Astrocyte of the hippocampus (primary cell): ENCODE data around the gene ARHGAP10.
A peak's percentile ranks its signal among the peaks of the same experiment; 100 is the strongest.

Source experiments
- DNase-seq: peaks from one replicate; pipeline ENCODE4 v3.0.0; 2011; ENCODE audit warnings: low read depth, low spot score

The ARHGAP10 gene

DNA sequence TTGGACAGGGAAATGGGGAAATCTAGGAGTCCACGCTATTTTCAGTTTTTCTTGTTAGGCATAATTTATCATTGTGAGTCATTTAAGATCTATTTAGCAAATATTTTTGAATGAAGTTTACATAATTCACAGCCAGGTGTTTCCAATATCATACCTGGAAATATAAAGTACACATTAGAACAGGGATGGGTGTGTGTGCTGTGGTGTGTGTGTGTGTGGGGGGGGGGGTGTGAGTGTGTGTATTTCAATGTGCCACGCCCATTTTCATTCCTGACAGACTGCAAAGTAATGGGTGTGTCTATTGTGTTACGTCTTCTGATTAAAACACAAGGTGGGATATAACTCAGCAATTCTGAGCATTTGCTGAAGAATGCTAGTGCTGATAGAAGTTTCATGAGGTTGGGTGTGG is 33.2 kb downstream of the ARHGAP10 start:
- no peak for DNase-seq

DNA sequence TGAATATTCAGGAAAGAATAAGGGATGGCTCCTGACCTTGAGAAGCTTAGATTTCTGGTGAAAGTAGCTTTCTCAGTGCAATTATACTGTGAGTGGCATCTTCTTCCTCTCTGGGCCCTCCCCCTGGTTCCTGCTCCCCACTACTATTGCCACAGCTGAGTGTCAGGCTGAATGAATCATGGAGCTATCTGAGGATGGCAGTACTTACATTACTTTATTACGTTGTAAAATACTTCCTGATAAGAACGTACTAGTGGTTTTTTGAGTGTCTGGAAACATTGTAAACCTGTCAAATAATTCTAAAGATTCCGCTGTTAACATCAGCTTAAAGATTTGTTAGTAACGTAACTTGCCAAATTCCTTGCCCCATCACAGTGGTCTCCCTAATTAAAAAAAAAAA is 36.2 kb downstream of the ARHGAP10 start:
- peak; percentile 70 for DNase-seq

DNA sequence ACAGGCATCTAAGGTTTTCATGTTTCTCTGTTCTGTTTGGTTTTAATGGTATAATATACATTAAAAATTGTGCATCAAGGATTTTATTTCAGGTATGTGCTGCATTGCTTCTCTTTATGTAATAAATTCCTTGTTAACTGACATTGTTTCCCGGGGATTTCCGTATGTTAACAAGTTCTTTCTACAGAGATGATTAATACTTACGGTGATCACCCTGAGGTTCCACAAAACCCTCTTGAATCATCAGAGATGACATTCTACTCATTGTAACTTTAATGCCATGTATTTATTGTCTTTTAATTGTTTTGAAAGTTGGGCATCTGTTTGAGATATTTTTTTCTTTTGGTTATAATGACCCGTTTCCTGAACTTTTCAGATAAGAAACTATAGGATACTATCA is 37.5 kb downstream of the ARHGAP10 start:
- DNase-seq = no peak

GRCh38 chr4:147770831-147771230 is 38.9 kb downstream of the ARHGAP10 start:
- DNase-seq = no peak

DNA sequence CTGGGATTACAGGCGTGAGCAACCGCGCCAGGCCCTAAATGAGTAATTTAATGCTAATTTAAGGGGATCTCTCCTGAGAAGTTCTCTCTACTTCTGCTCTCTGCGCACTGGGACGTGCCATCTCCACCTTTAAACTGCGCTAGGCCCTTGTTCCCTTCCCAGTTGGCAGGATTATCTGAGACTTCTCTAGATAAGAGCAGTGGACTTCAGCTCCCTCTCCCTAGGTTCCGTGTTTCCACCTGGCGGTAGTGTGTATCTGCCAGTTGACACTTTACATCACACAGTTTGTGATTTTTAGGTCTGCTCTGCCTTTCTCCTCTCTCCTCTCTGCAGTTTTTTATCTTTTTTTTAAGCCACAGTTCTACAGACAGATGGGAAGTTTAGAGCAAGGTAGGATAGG is 40.2 kb downstream of the ARHGAP10 start:
- no peak for DNase-seq

GRCh38 chr4:147772459-147772969 is 40.6 kb downstream of the ARHGAP10 start:
- peak; percentile 48 for DNase-seq

DNA sequence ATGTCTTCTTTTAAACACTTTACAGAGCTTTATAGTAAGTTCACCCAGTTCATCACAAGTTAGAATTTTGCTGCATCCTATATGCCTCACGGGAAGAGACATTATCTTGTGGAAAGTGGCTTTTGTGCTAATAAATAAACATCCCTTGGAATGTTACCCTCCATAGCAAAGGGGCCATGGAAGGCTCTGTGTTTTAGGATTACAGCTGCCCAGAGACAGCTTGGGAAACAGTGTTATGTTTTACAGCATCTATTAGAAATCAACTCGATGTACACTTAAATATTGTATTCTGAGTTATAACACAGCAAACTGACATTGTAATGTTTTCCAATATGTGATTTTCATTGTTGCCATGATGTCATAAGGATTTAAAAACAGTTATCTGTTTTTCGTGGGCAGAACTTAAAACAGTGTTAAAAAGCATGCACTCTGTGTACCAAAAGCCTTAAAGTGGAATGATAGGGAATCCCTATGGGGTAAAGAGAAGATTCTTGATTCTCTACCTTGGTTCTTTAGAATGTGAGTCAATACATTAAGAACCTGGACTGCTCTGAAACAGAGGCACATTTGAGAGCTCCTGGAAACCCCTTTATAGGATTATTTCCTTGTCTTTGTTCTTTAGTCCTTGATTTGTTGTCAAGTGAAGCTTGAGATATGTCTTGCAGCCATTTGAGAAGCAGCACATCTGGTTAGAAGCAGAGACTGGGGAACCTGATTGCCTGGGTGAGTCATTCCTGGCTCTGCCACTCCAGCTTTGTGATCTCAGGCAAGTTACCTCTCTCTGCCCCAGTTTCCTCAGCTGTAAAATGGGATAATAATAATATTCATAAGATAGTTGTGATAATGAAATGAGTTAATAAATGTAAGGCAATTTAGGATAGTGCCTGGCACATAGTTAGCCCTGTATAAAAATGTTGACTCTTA is 41.6 kb downstream of the ARHGAP10 start:
- DNase-seq = peak; percentile 24

DNA sequence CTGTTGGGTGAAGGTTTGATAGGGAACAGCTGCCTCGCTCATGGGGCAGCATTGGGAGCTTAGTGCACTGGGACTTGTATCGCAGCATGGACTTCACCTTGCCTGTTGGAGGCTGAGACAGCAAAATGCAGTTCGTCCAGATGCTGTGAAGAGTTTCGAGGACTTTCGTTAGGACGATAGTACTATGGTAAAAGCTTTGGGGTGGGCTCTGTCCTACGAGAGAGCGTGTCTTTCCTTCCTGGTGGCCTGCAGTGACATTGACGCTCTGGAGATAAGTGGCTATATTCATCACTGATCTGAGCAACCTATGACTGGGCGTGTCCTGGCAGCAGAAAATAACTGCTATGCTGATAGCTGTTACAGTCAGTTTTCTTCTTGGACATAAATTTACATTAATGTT is 44.8 kb downstream of the ARHGAP10 start:
- no peak for DNase-seq

GRCh38 chr4:147777456-147778091 is 45.7 kb downstream of the ARHGAP10 start:
- no peak for DNase-seq

- no peak for DNase-seq
Measured at GRCh38 chr4:147778942-147779341, 47.1 kb downstream of the ARHGAP10 start.

GRCh38 chr4:147779451-147779850 is 47.6 kb downstream of the ARHGAP10 start:
- no peak for DNase-seq

- no peak for DNase-seq
Measured at GRCh38 chr4:147780137-147780777, 48.4 kb downstream of the ARHGAP10 start.

DNA sequence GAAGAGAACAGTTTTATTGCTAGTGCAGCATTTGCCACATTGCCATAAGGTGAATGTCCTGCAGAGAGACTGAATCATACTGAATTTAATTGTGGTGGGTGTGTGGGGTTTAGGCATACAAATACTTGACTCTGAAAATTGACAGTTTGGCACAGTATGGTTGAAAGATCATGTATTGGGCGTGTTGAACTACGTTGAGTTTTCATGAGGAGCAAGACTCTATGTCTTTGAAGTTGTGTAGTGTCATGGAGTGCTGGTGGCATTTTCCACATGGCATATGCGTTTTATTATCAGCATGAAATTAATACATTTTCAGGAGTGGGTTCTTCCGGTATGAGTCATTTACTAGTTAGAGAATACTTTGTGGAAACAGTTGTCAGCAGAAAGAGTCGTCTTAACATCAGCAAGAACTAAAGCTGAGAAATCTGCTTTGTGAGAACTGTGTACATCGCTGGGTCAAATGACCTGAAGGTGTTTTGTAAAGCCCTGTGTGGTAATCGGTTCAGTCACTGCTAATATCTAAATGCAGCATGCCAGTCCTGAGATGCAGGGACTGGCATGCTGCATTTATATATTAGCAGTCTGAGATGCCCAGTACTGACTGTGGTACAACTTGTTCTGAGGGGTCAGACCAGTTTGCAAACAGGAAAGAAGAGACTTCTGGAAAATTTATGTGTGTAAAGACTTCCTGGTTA is 50.3 kb downstream of the ARHGAP10 start:
- DNase-seq = peak; percentile 38

DNA sequence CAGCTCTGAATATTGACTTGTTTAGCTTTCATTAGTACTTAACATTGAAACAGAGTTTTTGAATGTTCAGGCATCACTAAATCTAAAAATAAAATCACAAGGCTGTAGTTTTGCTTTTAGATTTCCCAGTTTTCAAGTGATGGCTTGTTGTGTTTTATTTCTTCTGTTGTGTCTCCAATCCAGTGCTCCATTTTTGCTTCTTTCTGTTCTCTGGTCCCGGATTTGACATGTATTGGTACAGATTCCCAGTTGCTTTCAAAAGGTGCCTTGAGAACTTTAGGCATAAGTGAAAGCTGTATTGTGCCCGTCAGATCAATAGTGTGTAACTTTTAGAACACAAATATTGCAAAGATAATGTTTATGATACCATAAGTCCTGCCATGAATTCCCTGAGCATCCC is 53.2 kb downstream of the ARHGAP10 start:
- DNase-seq = no peak

- no peak for DNase-seq
Measured at GRCh38 chr4:147786031-147786430, 54.1 kb downstream of the ARHGAP10 start.

DNA sequence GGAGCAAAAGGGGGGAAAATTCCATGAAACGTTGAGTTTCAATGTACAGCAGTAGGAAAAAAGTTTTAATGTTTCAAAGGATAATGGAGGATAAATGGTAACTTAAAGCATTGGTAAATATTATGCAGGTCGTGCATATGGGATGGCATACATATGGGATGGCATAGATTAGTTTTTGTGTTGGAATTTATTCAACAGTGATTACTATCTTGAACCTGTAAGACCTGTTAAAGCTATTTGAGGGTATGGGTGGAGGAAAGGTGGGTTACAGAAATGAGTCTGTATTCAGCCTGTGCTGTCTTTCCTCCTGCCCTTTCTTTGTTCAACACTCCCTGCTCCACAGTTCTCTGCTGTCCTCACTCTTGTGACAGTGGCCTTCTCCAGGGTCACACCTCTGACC is 54.6 kb downstream of the ARHGAP10 start:
- DNase-seq = no peak

DNA sequence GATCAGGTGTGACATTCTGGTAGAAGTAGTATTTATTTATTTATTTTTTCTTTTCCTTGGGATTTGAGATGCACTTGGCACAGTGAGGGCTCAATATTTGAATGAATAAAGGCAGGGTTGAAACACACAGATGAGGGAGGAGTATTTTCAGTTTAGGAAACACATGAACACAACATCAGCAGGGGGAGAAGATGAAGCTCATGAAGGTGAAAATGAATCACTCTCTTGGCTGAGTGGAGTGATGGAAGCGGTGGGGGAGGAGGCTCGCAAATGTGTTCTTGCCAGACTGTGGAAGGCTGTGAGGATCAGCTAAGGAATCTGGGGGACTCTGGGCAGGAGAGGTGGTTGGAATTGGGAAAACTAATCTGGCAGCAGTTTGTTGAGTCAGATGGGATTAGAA is 55.3 kb downstream of the ARHGAP10 start:
- peak; percentile 57 for DNase-seq

GRCh38 chr4:147788791-147789190 is 56.9 kb downstream of the ARHGAP10 start:
- DNase-seq = no peak

- DNase-seq = no peak
Measured at GRCh38 chr4:147789596-147789995, 57.7 kb downstream of the ARHGAP10 start.

GRCh38 chr4:147790412-147790811 is 58.5 kb downstream of the ARHGAP10 start:
- no peak for DNase-seq

GRCh38 chr4:147791341-147791740 is 59.5 kb downstream of the ARHGAP10 start:
- DNase-seq = no peak

GRCh38 chr4:147791865-147792264 is 60.0 kb downstream of the ARHGAP10 start:
- DNase-seq = no peak
